Measurements from ENCODE around the gene GRM7.

The GRM7 gene

DNA sequence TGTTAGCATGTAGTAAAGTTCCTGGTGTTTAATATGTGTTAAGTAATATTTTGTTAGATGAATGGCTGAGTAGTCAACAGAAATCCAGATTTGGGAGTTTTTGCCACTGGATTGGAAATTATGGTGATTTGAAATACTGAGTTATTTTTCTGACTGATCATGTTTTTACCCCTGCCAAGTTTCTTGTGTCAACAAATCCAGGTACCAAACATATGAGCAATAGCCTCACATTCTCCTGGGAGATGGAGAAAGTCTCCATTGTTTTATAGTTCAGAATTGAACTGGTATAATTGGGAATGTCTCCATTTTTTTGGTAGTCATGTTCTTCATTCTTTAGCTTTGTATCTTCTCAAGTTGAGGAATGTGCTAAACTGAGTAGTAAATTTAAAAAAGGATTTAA, 873.5 kb downstream of the GRM7 start:
- TF ChIP-seq, protein P1, sequence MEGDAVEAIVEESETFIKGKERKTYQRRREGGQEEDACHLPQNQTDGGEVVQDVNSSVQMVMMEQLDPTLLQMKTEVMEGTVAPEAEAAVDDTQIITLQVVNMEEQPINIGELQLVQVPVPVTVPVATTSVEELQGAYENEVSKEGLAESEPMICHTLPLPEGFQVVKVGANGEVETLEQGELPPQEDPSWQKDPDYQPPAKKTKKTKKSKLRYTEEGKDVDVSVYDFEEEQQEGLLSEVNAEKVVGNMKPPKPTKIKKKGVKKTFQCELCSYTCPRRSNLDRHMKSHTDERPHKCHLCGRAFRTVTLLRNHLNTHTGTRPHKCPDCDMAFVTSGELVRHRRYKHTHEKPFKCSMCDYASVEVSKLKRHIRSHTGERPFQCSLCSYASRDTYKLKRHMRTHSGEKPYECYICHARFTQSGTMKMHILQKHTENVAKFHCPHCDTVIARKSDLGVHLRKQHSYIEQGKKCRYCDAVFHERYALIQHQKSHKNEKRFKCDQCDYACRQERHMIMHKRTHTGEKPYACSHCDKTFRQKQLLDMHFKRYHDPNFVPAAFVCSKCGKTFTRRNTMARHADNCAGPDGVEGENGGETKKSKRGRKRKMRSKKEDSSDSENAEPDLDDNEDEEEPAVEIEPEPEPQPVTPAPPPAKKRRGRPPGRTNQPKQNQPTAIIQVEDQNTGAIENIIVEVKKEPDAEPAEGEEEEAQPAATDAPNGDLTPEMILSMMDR (IDR thresholded peaks at IDR 0.05; ENCODE audit: insufficient read depth, low read depth, low read length, missing control alignments): no peak
- H3K4me3 ChIP-seq (ENCODE audit: low read depth, low read length): no peak overlapping the region
- DNase-seq (ENCODE audit: low read depth): no peak

GRCh38 chr3:7737263-7737662, 876.3 kb downstream of the GRM7 start:
- no peak overlapping the region for H3K4me3 ChIP-seq (ENCODE audit: low read depth, low read length)
- no peak for DNase-seq (ENCODE audit: low read depth)
- TF ChIP-seq, protein P1 (IDR thresholded peaks at IDR 0.05; ENCODE audit: insufficient read depth, low read depth, low read length, missing control alignments): no peak

GRCh38 chr3:7739754-7740153, 878.8 kb downstream of the GRM7 start:
- no peak for DNase-seq (ENCODE audit: low read depth)
- no peak overlapping the region for H3K4me3 ChIP-seq (ENCODE audit: low read depth, low read length)
- TF ChIP-seq, protein P1 (IDR thresholded peaks at IDR 0.05; ENCODE audit: insufficient read depth, low read depth, low read length, missing control alignments): no peak

- no peak for DNase-seq (ENCODE audit: low read depth)
Measured at GRCh38 chr3:7740458-7740857, 879.5 kb downstream of the GRM7 start.

GRCh38 chr3:7744850-7745249, 883.9 kb downstream of the GRM7 start:
- no peak overlapping the region for H3K4me3 ChIP-seq (ENCODE audit: low read depth, low read length)
- TF ChIP-seq, protein P1 (IDR thresholded peaks at IDR 0.05; ENCODE audit: insufficient read depth, low read depth, low read length, missing control alignments): no peak
- DNase-seq (ENCODE audit: low read depth): no peak

More at GRCh38 chr3:7740458-7740857, 879.5 kb downstream of the GRM7 start:
- TF ChIP-seq, protein P1 (IDR thresholded peaks at IDR 0.05; ENCODE audit: insufficient read depth, low read depth, low read length, missing control alignments): no peak
- no peak overlapping the region for H3K4me3 ChIP-seq (ENCODE audit: low read depth, low read length)

DNA sequence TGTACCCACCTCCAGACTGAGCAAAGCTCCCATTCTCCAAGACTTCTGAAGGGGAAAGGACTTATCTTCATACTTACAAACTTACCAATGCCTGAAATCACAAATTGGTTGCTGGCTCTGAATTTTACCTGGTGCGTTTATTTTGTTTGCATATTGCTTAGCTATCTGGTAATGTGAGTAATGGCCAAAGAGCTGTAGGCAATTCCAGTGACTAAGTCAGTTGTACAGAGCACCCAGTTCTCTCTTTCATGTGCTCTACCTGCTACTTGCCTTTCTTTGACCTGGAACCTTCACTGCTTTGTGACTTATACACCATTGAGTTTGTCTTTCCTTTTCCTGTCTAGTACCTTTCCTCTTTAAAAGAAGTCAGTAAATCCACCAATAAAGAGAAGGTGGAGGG, 884.8 kb downstream of the GRM7 start:
- H3K4me3 ChIP-seq (ENCODE audit: low read depth, low read length): no peak overlapping the region
- TF ChIP-seq, protein P1 (IDR thresholded peaks at IDR 0.05; ENCODE audit: insufficient read depth, low read depth, low read length, missing control alignments): no peak
- no peak for DNase-seq (ENCODE audit: low read depth)

DNA sequence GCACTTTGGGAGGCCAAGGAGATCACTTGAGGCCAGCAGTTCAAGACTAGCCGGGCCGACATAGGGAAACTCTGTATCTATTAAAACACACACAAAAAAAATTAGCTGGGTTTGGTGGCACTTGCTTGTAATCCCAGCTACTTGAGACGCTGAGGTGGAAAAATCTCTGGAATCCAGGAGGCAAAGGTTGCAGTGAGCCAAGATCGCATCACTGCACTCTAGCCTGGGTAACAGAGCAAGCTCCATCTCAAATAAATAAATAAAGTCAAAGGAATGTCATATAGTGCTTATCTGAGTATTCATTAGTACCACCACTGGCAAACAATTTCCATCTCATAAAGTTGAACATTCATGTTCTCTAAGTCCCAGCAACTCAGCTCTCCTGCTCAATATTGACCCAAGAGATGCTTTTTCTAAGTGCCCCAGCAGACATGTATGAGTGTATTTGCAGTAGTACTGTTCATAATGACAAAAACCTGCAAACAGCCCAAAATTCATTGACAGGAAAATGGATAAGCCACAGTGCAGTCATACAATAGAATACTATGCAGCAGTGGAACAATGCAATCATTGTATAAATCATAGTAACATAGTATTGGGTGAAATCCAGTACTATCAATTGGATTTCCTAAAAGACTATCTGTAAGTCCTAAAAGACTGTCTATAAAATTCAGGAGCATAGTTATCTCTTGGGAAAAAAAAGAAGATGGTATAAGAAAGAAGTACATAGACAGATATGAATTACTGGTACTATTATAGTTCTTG, 889.2 kb downstream of the GRM7 start:
- DNase-seq (ENCODE audit: low read depth): no peak
- H3K4me3 ChIP-seq (ENCODE audit: low read depth, low read length): no peak overlapping the region
- TF ChIP-seq, protein P1 (IDR thresholded peaks at IDR 0.05; ENCODE audit: insufficient read depth, low read depth, low read length, missing control alignments): no peak
